GM18511 (cell line): ENCODE data around the gene GPSM1.

Experiments
- ATAC-seq: cut with Tn5 transposase; IDR thresholded peaks from one replicate; pipeline ENCODE4 v1.9.1; 2021; ENCODE audit warnings: mild to moderate bottlenecking, moderate library complexity; ENCODE audit not compliant: unreplicated experiment

The GPSM1 gene

DNA sequence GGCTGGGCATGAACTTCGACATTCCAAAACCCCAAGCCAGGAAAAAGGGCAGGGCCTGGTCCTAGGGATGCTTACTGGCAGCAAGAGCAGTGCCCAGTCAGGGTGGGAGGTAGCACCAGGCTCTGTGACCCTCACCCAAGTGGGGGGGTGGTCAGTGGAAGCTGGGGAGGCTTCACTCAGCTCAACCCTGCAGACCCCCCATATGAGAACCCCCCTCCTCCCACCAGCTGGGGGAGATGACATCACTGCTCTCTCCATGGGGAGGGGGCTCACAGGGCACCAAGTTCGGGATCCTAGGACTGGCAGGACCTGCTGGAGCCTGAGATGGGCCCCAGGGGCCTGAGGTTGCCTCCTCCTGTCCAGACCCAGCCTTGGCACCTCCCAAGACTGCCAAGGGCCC lies 31.5 kb downstream of the GPSM1 start:
- ATAC-seq, result no peak

DNA sequence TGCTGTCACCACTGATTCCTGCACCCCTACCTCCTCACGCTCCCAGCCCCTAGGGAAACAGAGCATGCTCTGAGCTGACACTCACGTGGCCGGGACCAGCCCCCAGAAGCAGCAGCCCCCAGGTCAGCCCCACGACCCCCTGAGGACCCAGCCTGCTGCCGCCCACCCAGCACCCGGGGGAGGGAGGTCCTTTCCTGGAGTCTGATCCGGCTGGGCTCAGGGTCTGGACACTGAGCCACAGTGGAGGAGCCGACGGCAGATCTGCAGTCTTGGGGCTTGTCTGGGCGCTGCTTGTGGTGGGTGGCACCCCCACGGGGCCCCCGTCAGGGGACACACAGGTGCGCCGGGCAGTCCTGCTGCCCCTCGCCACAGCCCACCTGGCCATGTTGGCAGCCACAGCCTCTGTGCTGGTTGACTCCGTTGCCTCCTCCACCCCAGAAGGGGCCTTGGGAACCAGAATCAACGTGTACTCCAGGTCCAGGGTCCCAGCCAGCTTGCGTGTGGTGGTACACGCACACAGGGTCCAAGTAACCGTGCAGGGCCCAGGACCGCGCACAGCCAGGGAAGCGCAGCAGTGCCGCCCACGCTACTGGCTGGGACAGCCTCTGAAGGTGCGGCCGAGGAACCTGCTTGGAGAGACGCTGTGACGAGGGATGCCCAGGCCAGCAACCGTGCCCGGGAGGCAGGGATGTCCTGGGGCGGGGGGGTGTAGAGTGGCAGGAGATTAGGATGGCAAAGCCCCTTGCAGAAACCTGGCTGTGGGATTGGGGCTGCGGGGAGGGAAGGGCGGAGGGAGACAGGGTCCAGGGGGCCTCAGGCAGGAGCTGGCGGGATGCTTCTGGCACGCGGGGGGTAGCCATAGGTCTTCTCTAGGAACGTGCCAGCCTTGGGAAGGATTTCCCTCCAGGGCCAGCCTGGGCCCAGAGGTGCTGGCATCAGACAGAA lies 32.7 kb downstream of the GPSM1 start:
- no peak for ATAC-seq

DNA sequence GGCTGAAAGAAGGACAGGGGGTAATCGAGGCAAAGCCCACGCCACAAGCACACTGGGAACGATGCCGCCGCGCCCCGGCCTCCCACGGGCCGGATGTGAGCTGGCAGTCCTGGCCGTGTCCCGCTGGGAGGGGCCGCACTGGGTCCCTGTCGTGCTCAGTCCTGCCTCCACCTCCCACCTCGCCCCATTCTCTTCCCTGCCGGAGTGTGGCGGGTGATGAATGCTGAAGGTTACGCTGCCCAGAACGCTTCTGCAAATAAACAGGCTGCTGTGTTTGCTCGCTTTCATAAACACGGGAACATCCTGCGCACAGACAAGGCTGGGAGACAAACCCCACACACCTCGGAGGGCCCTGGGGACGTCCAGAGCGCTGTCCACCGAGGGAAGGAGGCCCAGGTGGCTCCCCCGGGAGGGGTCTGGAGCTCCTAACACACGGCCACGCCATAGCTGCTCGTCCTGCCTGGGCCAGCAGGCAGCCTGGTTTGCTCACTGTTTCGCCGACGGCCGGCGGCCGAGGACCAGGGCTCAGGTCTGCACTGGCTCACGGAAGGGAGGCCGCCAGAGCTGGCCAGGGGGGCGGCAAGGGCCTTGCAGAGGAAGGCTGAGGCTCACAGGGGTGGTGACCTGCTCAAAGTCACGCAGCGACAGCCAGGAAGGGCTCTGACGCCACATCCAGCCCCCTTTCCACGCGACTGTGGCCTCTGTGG lies 33.9 kb downstream of the GPSM1 start:
- ATAC-seq, result no peak

DNA sequence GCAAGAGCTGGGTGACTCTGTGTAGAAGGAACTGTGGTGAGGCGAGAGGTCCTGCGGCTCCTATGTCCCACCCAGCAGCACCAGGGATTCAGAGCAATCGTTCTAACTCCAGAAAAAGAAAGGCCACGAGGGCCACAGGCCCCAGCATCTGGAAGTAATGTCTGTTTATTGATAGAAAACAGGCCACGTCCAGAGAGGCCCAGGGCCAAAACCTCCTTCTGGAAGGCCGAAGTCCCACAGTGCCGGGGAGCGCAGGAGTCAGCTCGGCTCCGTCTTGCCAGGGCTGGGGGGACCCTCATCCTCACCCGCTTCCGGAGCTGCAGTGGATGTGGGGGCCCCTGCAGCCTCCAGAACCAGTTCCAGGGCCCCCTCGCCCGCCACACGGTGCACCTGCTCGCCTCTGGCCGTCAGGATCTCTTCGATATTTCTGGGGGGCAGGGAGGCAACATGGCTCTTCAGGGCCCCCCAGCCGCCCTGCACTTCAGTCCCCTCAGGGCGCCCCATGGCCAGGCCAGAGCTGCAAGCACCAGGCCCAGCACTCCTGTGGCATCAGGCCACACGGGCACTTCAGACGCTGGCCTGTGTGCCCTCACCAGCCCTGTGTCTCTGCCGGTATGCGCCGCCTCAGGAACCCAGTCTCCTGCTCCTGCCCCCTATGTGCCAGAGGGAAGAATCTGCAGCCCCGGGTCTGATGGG lies 34.6 kb downstream of the GPSM1 start:
- no peak for ATAC-seq

DNA sequence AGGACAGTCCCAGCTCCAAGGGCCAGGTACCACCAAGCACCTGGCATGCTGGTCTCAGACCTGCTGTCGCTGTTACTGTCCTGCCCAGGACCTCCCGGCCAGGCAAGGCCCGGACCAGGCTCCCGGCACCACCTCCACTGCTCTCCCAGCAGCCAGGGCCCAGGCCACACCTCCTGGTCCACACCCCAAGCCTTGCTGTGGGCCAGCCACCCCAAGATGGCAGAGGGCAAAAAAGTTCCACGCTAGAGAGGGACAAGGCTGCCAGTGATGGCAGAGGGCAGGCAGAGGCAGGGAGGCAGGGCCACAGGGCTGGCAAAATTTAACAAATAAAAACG lies 35.1 kb downstream of the GPSM1 start:
- no peak for ATAC-seq

DNA sequence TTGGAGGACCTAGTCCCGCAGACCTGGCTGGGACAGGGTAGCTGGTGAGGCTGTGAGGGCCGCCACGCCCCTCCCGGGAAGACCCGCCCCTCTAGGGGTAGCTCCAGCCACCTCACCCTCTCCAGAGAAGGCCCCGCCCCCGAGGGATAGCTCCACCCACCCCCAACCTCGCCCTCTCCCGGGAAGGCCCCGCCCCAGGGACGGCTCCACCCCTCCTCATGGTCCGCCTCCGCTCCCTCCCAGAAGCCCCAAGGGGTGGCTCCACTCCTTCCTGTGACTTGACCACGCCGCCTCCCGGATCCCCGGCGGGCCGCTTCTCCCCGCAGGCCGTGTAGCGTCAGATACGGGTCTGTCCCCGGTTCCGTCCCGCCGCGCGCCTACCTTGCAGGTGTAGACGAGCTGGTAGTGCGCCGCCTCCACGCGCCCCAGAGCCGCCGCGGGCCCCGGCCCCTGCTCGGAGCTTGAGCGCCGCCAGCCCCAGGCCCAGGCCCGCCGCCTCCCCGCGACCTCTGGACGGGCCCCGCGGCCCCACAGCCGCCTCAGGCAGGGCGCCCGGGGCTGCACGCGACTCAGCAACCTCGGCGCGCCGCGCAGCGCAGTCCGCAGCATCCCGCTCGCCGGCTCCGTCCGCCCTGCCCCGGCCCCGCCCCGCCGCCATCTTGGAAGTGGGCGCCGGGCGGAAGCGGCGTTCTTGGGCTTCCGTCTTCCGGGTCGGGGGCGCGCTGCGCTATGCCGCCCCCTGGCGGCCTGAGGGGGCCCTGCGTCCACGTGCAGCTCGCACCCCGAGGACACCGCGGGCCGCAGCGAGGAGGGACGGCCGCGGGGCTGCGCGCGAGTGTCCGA lies 36.0 kb downstream of the GPSM1 start, which contains the start of gene DNLZ:
Gene DNLZ, minus strand, starts transcription at position 639 of the 843 bp plus-strand sequence. Its CDS starts 30 bp downstream, at position 609.
- ATAC-seq, result peak; percentile 81

DNA sequence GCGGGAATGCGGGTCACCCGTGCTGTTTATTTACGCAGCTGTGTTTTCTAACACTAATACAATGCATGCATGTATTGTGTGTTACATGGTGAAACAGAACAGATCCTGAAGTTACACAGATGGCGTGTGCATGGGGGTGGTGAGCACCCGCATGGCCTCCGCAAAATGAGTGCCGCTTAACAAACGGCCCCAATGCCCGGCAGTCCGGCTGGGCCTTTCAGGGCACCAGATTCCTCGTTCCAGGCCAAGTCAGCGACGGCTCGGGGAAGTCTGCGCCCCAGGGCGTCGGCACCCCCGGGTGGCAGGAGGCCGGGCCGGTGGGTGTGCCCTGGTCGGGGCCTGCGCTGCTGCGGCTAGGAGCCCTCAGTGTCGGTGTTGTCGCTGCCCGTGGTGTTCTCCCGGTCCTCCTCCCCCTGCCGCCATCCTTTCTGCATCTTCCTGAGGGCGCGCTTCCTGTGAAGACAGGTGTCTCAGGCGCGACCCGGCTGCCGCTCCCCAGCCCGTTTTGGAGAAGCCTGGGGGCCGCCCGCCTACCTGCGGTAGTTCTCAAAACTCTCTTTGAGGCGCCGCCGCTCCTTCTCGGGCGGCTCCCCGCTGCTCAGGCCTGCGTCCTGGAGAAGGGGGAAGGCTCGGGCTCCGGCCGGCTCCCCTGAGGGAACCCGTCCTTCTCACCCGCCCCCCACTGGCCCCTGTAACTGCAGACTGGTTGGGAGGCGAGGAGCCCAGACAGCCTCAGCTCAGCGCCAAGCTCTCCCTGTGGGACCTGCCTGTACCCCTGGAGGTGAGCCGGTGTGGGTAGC lies 36.8 kb downstream of the GPSM1 start:
- ATAC-seq, result no peak

DNA sequence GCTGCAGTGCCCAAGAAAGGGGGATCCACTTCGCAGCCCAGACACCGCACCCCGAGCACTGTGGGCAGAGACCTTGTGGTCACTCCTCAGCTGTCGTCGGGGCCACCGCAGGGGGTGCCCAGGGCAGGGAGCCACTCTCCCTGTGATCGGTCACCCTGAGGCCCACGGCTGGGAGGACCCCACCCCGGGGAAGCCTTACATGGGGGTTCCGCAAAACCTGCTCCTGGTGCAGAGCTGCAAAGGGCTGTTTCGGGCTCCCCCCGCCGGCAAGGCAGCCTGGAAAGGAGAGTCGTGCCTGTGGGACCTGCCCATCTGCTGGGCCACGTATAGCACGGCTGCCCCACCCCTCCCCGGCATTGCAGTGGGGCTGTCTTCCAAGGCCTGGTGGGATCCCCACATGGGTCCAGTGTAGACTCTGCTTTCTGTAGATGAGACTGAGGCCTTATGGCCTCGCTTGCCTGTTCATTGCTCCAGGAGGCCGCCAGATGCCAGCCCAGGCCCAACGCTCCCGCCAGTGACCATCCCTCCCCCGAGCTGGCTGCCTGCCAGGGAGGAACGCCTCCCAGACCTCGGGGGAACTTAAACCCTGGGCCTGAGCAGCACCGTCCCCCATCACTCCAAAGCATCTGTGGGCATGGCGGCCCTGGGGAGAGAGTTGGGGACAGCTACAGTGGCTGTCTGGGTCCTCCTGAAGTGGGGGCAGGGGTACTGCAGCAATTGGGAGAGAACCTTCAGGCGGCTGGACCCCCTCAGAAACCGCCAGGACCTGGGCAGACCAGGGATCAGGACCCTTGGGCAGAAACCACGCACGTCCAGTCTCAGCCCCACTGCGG lies 37.8 kb downstream of the GPSM1 start:
- ATAC-seq, result no peak

DNA sequence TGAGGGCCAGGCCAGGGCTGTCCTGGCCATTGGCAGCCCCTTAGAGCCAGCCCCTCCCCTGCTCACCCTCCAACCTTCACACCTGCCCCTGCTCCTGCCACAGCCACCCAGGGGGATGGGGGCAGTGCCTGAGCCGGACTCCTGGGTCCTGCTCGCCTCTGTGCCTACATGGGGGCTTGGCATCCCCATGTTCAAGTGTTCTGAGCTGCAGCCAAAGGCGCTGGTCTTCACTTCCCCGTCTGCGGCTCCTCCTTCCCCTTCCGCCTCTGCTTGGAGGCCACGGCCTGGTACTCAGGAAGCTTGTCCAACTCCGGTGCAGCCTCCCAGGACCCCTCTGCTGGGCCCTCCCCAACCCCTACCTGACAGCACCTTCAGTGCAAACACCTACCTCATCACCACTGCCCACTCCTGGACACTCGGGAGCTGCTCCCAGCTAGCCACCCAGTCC lies 38.5 kb downstream of the GPSM1 start:
- ATAC-seq, result no peak

DNA sequence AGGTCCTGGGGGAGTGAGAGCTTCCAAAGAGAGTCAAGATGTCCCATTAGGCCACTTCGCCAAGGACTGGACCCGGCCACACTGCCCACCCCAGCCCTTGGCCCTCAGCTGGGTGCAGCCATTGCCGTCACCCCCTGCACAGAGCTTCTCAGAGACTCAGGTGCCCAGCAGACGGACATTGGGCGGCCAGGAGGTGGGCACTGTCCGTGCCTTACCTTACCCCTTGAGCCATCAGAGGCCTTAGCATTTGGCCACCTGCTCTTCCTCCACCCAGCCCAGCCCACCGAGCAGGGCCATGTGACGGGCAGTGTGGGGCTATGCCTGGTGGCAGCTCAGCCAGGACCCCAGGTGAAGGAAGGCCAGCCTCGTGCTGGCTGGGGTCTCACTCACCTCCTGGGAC lies 39.5 kb downstream of the GPSM1 start:
- ATAC-seq, result no peak

DNA sequence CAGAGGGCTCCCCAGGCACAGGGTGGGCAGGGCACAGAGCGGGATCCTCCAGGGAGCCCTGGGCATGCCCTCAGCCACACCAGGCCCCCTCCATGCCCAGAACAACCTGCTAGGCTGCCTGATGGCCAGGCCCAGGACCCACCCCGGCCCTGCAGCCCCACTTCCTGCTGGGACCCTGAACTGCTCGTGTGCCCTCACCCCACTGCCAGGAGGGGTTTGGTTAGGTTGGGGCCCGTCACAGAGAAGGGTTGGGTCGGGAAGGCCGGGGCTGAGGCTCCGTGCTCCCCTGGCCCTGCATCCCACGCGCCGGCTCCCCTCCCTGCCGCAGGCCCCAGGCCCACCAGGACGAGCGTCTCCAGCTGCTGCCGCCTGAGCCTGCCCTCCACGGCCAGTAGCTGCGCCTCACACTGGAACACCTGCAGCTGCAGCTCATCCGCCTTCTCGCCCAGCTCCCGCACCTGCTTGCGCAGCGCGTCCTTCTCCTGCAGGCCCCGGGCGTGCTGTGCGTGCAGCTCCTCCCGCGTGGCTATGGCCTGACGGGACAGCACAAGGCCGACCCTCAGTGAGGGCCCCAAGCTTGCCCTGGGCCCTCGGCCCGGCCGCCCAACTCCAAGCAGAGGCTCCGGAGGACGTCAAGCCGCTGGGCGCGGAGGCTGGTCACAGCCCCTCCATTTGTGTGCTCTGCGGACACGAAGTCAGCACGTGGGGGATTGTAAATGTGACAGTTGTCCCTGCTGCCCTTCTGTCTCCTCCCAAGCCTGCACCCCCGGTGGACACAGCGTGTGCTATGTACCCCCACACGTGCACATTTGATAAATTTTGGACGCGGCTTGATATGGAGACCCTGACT lies 40.2 kb downstream of the GPSM1 start:
- no peak for ATAC-seq

DNA sequence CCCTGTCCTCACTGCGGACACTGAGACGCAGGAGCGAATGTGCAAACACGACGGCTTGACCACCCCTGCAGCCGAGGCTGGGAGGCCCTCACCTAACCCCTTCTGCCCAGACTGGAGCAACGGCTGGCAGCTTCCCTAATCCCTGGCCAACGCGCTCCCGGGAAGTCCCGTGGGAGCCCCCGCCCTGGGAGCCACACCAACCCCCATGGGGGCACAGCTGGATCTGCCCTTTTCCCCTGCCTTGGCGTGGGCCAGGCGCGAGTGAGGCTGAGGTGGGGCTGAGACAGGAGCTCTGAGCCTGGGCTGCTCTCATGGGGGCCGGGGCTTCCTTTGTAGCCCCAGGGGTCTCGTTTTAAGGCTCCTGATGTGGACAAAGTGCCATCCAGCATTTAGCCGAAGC lies 40.9 kb downstream of the GPSM1 start:
- ATAC-seq, result no peak

DNA sequence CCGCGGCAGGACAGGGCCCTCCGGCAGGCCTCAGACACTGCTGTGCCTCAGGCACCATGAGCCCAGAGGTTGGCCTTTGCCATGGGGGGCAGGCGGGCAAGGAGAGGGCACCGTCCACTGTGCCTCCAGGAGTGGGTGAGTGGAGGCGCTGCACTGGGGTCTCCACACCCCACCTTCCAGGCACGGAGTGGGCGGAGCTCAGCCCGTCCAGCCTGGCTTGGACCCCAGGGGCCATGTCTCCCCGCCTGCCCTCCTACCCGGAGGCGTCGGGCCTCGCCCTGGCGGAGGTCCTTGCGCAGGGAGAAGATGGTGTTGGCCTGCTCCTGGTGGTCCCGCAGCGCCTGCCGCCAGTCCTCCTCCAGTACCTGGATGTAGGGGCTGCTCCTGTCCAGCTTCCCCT lies 42.7 kb downstream of the GPSM1 start:
- ATAC-seq, result no peak

DNA sequence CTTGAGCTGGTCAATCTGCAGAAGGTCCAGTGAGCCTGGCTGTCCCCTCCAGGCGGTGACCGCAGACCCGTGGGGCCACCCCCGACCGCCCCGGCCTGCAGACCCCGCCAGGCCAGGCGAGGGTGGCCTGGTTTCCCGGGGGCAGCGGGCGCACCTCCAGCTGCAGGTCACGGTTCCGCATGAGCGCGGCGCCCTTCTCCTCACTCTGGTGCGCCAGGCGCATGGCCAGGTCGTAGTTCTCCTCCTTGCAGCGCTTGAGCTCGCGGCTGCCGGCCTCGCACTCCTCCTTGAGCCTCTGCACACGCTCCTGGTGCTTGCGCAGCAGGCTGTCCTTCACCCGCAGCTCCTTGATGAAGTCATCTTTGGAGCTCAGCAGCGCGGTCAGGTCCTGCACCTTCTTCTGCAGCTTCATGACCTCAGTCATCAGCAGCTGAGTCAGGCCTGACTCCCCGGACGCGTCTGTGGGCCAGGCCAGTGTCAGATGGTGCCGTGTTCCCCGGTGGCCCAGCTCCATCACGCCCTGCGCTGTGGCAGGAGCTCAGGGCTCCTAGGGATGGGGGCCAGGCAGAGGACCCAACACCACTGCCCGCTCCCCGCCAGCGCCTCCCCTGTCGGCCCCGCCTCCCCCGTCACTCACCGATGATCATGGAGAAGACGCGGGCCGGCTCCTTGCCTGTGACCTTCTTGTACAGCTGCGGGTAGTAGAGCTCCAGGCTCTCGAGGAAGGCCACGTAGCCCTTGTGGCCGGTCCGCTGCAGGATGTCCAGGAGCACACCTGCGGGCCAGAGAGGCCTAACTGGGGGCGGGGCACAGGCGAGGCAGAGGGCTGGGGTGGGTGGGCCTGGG lies 43.6 kb downstream of the GPSM1 start:
- ATAC-seq, result no peak

DNA sequence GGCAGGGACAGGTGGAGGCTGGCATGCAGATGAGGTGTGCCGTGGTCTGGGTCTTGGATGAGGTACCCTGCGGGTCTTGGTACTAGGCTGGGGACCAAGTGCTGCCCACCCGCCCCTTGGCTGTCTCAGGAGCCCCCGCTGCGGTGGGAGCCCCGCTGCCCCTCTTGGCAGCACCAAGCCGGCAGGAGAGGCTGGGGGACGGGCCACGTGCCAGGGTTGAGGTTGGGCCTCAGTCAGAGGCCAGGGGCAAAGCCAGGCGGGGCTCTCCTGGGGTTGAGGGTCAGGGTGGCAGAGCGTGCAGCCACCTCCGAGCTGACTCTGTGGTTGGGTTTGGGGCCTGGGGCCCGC lies 44.2 kb downstream of the GPSM1 start:
- ATAC-seq, result no peak

DNA sequence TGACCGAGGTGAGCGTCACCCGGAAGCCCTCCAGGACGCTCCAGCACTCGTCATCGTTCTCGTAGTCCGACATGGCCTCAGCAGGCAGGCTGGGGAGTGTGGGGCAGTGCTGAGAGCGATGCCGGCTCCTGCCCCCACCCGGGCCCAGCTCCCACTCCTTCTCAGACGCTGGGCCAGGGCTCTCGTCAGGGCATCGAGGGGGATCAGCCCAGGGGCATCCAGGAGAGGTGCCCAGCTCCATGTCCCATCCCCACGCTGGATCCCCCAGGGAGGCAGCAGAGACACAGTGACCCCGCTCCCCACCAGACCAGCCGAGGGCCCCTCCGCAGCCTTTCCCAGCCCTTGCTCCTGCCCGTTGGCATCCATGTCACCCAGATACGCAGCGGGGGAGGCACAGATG lies 44.7 kb downstream of the GPSM1 start:
- no peak for ATAC-seq

DNA sequence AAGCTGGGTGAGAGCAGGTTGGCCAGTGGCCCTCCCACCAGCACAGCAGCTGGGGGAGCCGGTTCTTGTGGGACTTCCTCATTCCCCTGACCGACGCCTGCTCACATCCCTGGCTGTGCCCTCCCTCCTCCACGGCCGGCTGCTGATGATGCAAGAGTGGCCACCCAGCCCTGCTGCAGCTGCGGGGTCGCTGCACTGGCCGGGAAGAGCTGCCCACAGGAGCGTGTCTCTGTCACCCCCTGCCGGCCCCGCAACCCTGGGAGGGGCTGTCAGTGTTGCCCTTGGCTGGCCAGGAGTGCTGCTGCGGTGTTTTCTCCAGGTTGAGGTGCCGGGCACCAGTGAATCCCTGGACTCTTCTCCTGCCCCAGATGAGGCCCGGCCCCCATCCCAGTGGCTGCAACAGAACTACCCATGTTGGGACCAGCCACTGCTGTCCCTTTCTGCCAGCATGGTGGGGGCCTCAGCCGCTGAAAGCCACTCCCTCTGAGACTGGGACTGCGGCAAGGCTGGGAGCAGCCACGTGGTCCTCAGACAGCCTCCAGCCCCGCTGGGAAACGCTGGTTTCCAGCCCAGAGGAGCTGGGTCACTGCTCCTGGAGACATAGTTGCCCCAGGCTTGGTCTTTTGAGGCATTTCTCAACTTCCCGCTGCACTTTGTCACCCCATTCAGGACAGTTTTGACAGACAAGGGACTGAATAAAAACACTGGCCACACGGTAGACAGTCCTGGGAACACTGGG lies 45.4 kb downstream of the GPSM1 start:
- ATAC-seq, result no peak
